GM12878 (cell line): Measurements from ENCODE around the gene C3orf22. TPM values are rescaled to one million over a fixed set of nuclear protein-coding genes. Genes with fewer than 3 reads are reported as not detected.

Experiments used
- ATAC-seq: fragments of 200-7000 bp; cut with Tn5 transposase; 3 replicates; pipeline ENCODE4 v1.9.1; 2020; ENCODE audit warnings: mild to moderate bottlenecking, moderate library complexity
- BruUV-seq: library from RNA; stranded (reverse); fragments of 400-500 nt; replicated peaks from 2 replicates; lab custom pipeline; 2021; lab: Mats Ljungman, UMichigan
- CTCF ChIA-PET: fragments of 300-600 bp; sonication (Branson Sonifier 250); formaldehyde crosslinking; extraction: SDS; loops from one replicate; lab custom pipeline; 2021; ENCODE audit warnings: inconsistent platforms; lab: Yijun Ruan, JAX
- POLR2A ChIA-PET: fragments of 350-600 bp; formaldehyde crosslinking; extraction: SDS; loops from one replicate; lab custom pipeline; 2021; ENCODE audit warnings: inconsistent platforms; lab: Charles Lee
- RAD21 ChIA-PET: fragments of 300-600 bp; sonication (Branson Sonifier 250); formaldehyde crosslinking; loops from one replicate; lab custom pipeline; 2023; ENCODE audit warnings: antibody characterized with exemption; ENCODE audit not compliant: unreplicated experiment; lab: Charles Lee
- SMC1A ChIA-PET: fragments of 300-600 bp; sonication (Branson Sonifier 250); formaldehyde crosslinking; loops from one replicate; lab custom pipeline; 2023; ENCODE audit not compliant: unreplicated experiment, uncharacterized antibody; lab: Charles Lee
- DNase-seq: peaks from one replicate; pipeline ENCODE4 v3.0.0-alpha.2; 2011; ENCODE audit warnings: low read depth, low spot score
- FAIRE-seq: peaks from 3 replicates; lab custom pipeline; 2011; peaks lifted over from hg19 to GRCh38; lab: Jason Lieb, UNC
- H2AFZ ChIP-seq: 2 replicates; pipeline ENCODE4 v1.6.0; 2011; ENCODE audit warnings: low read depth, low read length, control low read depth; ENCODE audit not compliant: control insufficient read depth
- H3K27ac ChIP-seq: 2 replicates; pipeline ENCODE4 v1.5.1; 2011; ENCODE audit warnings: control low read depth; ENCODE audit not compliant: control insufficient read depth, insufficient read depth
- H3K27me3 ChIP-seq, 2 experiments: replicated peaks in 1 of 2; 2 replicates each; pipeline versions ENCODE4 v1.6.0 to v1.6.1; 2011; ENCODE audit warnings: low read length in 1 of 2; ENCODE audit not compliant: control insufficient read depth in 2 of 2, insufficient read depth in 2 of 2
- H3K36me3 ChIP-seq, 2 experiments: 2 replicates each; pipeline ENCODE4 v1.5.1; 2011; ENCODE audit warnings: low read length in 1 of 2; ENCODE audit not compliant: control insufficient read depth in 2 of 2, insufficient read depth in 2 of 2
- H3K4me1 ChIP-seq: 2 replicates; pipeline ENCODE4 v1.6.1; 2011; ENCODE audit warnings: mild to moderate bottlenecking, low read length, moderate library complexity, mixed read lengths; ENCODE audit not compliant: control insufficient read depth, insufficient read depth
- H3K4me2 ChIP-seq: 2 replicates; pipeline ENCODE4 v1.6.0; 2011; ENCODE audit warnings: control low read depth; ENCODE audit not compliant: control insufficient read depth, insufficient read depth
- H3K4me3 ChIP-seq: fragments of 200-600 bp; sonication (generic); 2 replicates; pipeline ENCODE4 v1.5.1; 2016
- H3K79me2 ChIP-seq: 2 replicates; pipeline ENCODE4 v1.6.0; 2011; ENCODE audit warnings: low read length; ENCODE audit not compliant: control insufficient read depth, insufficient read depth
- H3K9ac ChIP-seq: 2 replicates; pipeline ENCODE4 v1.8.0; 2011; ENCODE audit warnings: low read length, control low read depth, mixed read lengths; ENCODE audit not compliant: control insufficient read depth, insufficient read depth
- H3K9me3 ChIP-seq: replicated peaks from 3 replicates; pipeline ENCODE4 v1.5.1; 2011; ENCODE audit warnings: mild to moderate bottlenecking, low read length; ENCODE audit not compliant: control insufficient read depth, insufficient read depth
- H4K20me1 ChIP-seq: 2 replicates; pipeline ENCODE4 v1.6.0; 2011; ENCODE audit not compliant: control insufficient read depth, insufficient read depth
- CBFB ChIP-seq: IDR thresholded peaks from 2 replicates; pipeline ENCODE4 v1.6.1; 2016; ENCODE audit warnings: antibody characterized with exemption, low read depth
- CEBPZ ChIP-seq: fragments of 150-350 bp; IDR thresholded peaks from 2 replicates; pipeline ENCODE4 v1.6.1; 2016; ENCODE audit warnings: low read depth, low read length
- CREM ChIP-seq: IDR thresholded peaks from 2 replicates; pipeline ENCODE4 v1.6.1; 2014; ENCODE audit warnings: antibody characterized with exemption, low read depth
- CTCF ChIP-seq, 3 experiments: IDR thresholded peaks in 2 of 3; conservative IDR thresholded peaks in 1 of 3; 2 replicates each; pipeline ENCODE4 v1.5.1; 2011; ENCODE audit warnings: low read depth in 3 of 3, low read length in 3 of 3, mild to moderate bottlenecking in 3 of 3, control low read depth in 2 of 3, moderate library complexity in 2 of 3, inconsistent platforms in 1 of 3, mixed read lengths in 1 of 3; ENCODE audit not compliant: control insufficient read depth in 2 of 3, insufficient read depth in 1 of 3; ENCODE audit errors: extremely low read depth in 1 of 3
- EED ChIP-seq: sonication (generic); IDR thresholded peaks from 2 replicates; pipeline ENCODE4 v1.6.1; 2016; ENCODE audit warnings: antibody characterized with exemption, low read depth
- HCFC1 ChIP-seq: fragments of 150-350 bp; IDR thresholded peaks from 2 replicates; pipeline ENCODE4 v1.6.1; 2014; ENCODE audit warnings: low read length
- IKZF2 ChIP-seq, 2 experiments: fragments of 450-650 bp; IDR thresholded peaks; 2 replicates each; pipeline ENCODE4 v1.6.1; 2017; ENCODE audit warnings: mild to moderate bottlenecking in 2 of 2, moderate library complexity in 2 of 2
- MEF2B ChIP-seq: fragments of 450-650 bp; IDR thresholded peaks from 2 replicates; pipeline ENCODE4 v1.6.1; 2018; ENCODE audit warnings: mild to moderate bottlenecking, moderate library complexity; ENCODE audit not compliant: partially characterized antibody, poor library complexity, severe bottlenecking
- NFIC ChIP-seq: IDR thresholded peaks from 2 replicates; pipeline ENCODE4 v1.6.1; 2012; ENCODE audit warnings: low read depth, mild to moderate bottlenecking, inconsistent platforms, low read length, moderate library complexity
- PML ChIP-seq: IDR thresholded peaks from 2 replicates; pipeline ENCODE4 v1.6.1; 2012; ENCODE audit warnings: low read length, inconsistent platforms
- POLR2A ChIP-seq: IDR thresholded peaks from 2 replicates; pipeline ENCODE4 v1.6.1; 2011; ENCODE audit warnings: low read depth, mild to moderate bottlenecking, low read length
- SMAD1 ChIP-seq: fragments of 450-650 bp; IDR thresholded peaks from 2 replicates; pipeline ENCODE4 v1.6.1; 2018; ENCODE audit warnings: mild to moderate bottlenecking, low read depth; ENCODE audit not compliant: partially characterized antibody
- TCF12 ChIP-seq: IDR thresholded peaks from 2 replicates; pipeline ENCODE4 v1.6.1; 2011; ENCODE audit warnings: low read depth, mild to moderate bottlenecking, low read length
- ZBED1 ChIP-seq: IDR thresholded peaks from 2 replicates; pipeline ENCODE4 v1.6.1; 2016; ENCODE audit warnings: borderline replicate concordance
- ZZZ3 ChIP-seq: IDR thresholded peaks from 2 replicates; pipeline ENCODE4 v1.6.1; 2011; ENCODE audit warnings: low read depth; ENCODE audit not compliant: control insufficient read depth, insufficient read length
- WGBS: methylation state at CpG from one replicate; pipeline ENCODE4 v1.1.6; 2016; ENCODE audit warnings: low lambda C conversion rate; ENCODE audit not compliant: insufficient replicate concordance, insufficient coverage; ENCODE audit errors: missing lambda C conversion rate; 5-methylcytosine and 5-hydroxymethylcytosine counted together
- in situ Hi-C: fragments of 300-500 bp; cut with MboI; formaldehyde crosslinking; loops from 9 replicates; pipeline ENCODE4 v1.14.3; 2018; ENCODE audit warnings: mixed read lengths
- intact Hi-C: fragments of 100-400 bp; cut with micrococcal nuclease; formaldehyde crosslinking; loops from one replicate; pipeline ENCODE4 v1.14.2; 2022; ENCODE audit not compliant: unreplicated experiment
- polyA plus RNA-seq, 11 experiments: library from polyadenylated mRNA; depleted of rRNA in 4 of 11; unstranded in 6 of 11; stranded (reverse) in 5 of 11; fragments of >200 nt; fragmentation: Nextera tagmentation in 4 of 11; fragmentation: Illumina TruSeq in 1 of 11; extraction: Ambion mirVana in 4 of 11; extraction: Trizol in 1 of 11; gene quantifications; 1 replicate in 1 of 11; 2 replicates in 10 of 11; pipeline versions ENCODE4 v1.2.1 to v1.2.3, GENCODE V29; 2011 to 2016; ENCODE audit warnings: inconsistent platforms in 2 of 11, missing spikeins in 2 of 11, low read depth in 1 of 11
- total RNA-seq, 4 experiments: library from RNA; depleted of rRNA in 3 of 4; stranded (reverse); fragments of >200 nt in 3 of 4; fragmentation: Illumina TruSeq in 1 of 4; extraction: Trizol in 1 of 4; gene quantifications; 2 replicates each; pipeline versions ENCODE4 v1.2.1 to v1.2.3, GENCODE V29; 2013 to 2021
- TF ChIP-seq, protein P1 (sequence below): fragments of 450-650 bp; IDR thresholded peaks from 2 replicates; pipeline ENCODE4 v1.6.1; 2018; ENCODE audit warnings: borderline replicate concordance, mild to moderate bottlenecking; ENCODE audit not compliant: partially characterized antibody

C3orf22 gene
- total and polyA plus RNA-seq, 10 of the 15 experiments (the other 5 are each of a cell fraction or from before 2014, with no cell fraction given): not detected

GRCh38 chr3:126546013-126546412 lies 12.7 kb downstream of the C3orf22 start:
- no peak for TF ChIP-seq CTCF (IDR thresholded peaks at IDR 0.05 in 2 of 3, conservative IDR thresholded peaks at IDR 0.05 in 1 of 3; ENCODE audit: control insufficient read depth in 2 of 3, extremely low read depth in 1 of 3, insufficient read depth in 1 of 3, low read depth in 3 of 3, low read length in 3 of 3)
- no peak for TF ChIP-seq ZZZ3
- no peak for TF ChIP-seq CBFB
- no peak for TF ChIP-seq HCFC1
- TF ChIP-seq NFIC: no peak
- TF ChIP-seq TCF12: no peak
- TF ChIP-seq IKZF2 (IDR thresholded peaks at IDR 0.05): no peak
- TF ChIP-seq, protein P1, sequence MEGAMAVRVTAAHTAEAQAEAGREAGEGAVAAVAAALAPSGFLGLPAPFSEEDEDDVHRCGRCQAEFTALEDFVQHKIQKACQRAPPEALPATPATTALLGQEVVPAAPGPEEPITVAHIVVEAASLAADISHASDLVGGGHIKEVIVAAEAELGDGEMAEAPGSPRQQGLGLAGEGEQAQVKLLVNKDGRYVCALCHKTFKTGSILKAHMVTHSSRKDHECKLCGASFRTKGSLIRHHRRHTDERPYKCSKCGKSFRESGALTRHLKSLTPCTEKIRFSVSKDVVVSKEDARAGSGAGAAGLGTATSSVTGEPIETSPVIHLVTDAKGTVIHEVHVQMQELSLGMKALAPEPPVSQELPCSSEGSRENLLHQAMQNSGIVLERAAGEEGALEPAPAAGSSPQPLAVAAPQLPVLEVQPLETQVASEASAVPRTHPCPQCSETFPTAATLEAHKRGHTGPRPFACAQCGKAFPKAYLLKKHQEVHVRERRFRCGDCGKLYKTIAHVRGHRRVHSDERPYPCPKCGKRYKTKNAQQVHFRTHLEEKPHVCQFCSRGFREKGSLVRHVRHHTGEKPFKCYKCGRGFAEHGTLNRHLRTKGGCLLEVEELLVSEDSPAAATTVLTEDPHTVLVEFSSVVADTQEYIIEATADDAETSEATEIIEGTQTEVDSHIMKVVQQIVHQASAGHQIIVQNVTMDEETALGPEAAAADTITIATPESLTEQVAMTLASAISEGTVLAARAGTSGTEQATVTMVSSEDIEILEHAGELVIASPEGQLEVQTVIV: no peak
- no peak for TF ChIP-seq CREM
- TF ChIP-seq MEF2B: no peak
- TF ChIP-seq ZBED1: no peak
- no peak for TF ChIP-seq POLR2A
- TF ChIP-seq CEBPZ: no peak
- no peak for TF ChIP-seq SMAD1
- TF ChIP-seq EED: no peak
- no peak for TF ChIP-seq PML
- ChIA-PET CTCF (no interaction called here), POLR2A (no interaction called here), RAD21 (no interaction called here), SMC1A (no interaction called here)
- Histone ChIP-seq H4K20me1 (no peaks in the 10 kb centered on the region), H3K9ac (no peak overlapping the region), H2AFZ (no peak overlapping the region), H3K4me3 (no peak overlapping the region), H3K9me3 (no peaks in the 10 kb centered on the region), H3K27ac (no peak overlapping the region), H3K27me3 (peaks cover 3 to 10% of the 10 kb centered on the region in 2 experiments; a peak in 3 of 4 replicates), H3K4me1 (no peaks in the 10 kb centered on the region), H3K79me2 (no peaks in the 10 kb centered on the region), H3K36me3 (no peaks in the 10 kb centered on the region), H3K4me2 (no peak overlapping the region)
- no peak for FAIRE-seq
- no TSS peak for BruUV-seq
- no peak for ATAC-seq
- no peak for DNase-seq
- intact Hi-C loops (no loop called here), in situ Hi-C loops (no loop called here)
- WGBS: 44% methylated on average over 6 of the region's 6 CpGs
